Naive B cell (primary cell): Measurements from ENCODE around the gene MPV17L. TPM values are rescaled to one million over a fixed set of nuclear protein-coding genes. Genes with fewer than 3 reads are reported as not detected.
"Not testable (repeated sequence)": the region's sequence is repeated elsewhere in the genome, so short reads cannot be mapped to it uniquely, and the experiment has no call there.

Experiments used
- ATAC-seq, 2 donors: fragments of 150-1000 bp; cut with Tn5 transposase; 2 replicates each; pipeline ENCODE4 v1.10.0; 2021; ENCODE audit warnings: low read depth in 2 of 2, mild to moderate bottlenecking in 2 of 2, moderate library complexity in 2 of 2
- DNase-seq: peaks from one replicate; pipeline ENCODE4 v3.0.0; 2022
- H3K27ac Mint-ChIP-seq, 6 donors: one replicate each; pipeline ENCODE4 v1.8.0; 2020 to 2022; ENCODE audit warnings: mild to moderate bottlenecking in 6 of 6, mixed read lengths in 6 of 6, moderate library complexity in 5 of 6, inconsistent platforms in 2 of 6
- H3K27me3 Mint-ChIP-seq, 3 donors: one replicate each; pipeline ENCODE4 v1.8.0; 2021 to 2022; ENCODE audit warnings: mixed read lengths in 3 of 3, mild to moderate bottlenecking in 1 of 3
- H3K36me3 Mint-ChIP-seq, 2 donors: one replicate each; pipeline ENCODE4 v1.8.0; 2020 to 2022; ENCODE audit warnings: mixed read lengths in 2 of 2, inconsistent platforms in 1 of 2, mild to moderate bottlenecking in 1 of 2
- H3K4me1 Mint-ChIP-seq, 3 donors: one replicate each; pipeline ENCODE4 v1.8.0; 2020 to 2022; ENCODE audit warnings: mixed read lengths in 3 of 3, inconsistent platforms in 1 of 3, mild to moderate bottlenecking in 1 of 3, moderate library complexity in 1 of 3
- H3K4me3 Mint-ChIP-seq, 8 donors: one replicate each; pipeline ENCODE4 v1.8.0; 2020 to 2022; ENCODE audit warnings: mild to moderate bottlenecking in 8 of 8, mixed read lengths in 8 of 8, moderate library complexity in 8 of 8, inconsistent platforms in 2 of 8
- H3K9me3 Mint-ChIP-seq, 7 donors: one replicate each; pipeline ENCODE4 v1.8.0; 2020 to 2022; ENCODE audit warnings: mixed read lengths in 7 of 7, mild to moderate bottlenecking in 5 of 7, inconsistent platforms in 2 of 7, moderate library complexity in 1 of 7
- polyA plus RNA-seq, 6 donors: library from polyadenylated mRNA; unstranded; fragments of 300-500 nt; fragmentation: Illumina TruSeq; gene quantifications; one replicate each; pipeline ENCODE4 v1.2.3, GENCODE V29; 2021; ENCODE audit warnings: low read depth in 6 of 6

MPV17L gene
- polyA plus RNA-seq, 6 donors from 2014 or later: not detected

GRCh38 chr16:15398618-15399316 lies 3.2 kb downstream of the MPV17L start:
- no peak for DNase-seq
- no peak for ATAC-seq
- no peak overlapping the region for H3K27ac Mint-ChIP-seq
- peaks cover 0 to 2% (median 0%) of the 10 kb centered on the region in 7 donors for H3K9me3 Mint-ChIP-seq
- peaks cover 5 to 10% (median 5%) of the 10 kb centered on the region in 3 donors for H3K4me1 Mint-ChIP-seq
- no peaks in the 10 kb centered on the region for H3K36me3 Mint-ChIP-seq
- peak overlapping the region in 1 of 8 donors; percentile 48 for H3K4me3 Mint-ChIP-seq
- H3K27me3 Mint-ChIP-seq: peaks cover 0 to 19% (median 9%) of the 10 kb centered on the region in 3 donors

GRCh38 chr16:15399317-15399716 lies 3.8 kb downstream of the MPV17L start:
- H3K9me3 Mint-ChIP-seq: peaks cover 0 to 2% (median 0%) of the 10 kb centered on the region in 7 donors
- H3K36me3 Mint-ChIP-seq: no peaks in the 10 kb centered on the region
- peaks cover 9 to 16% (median 10%) of the 10 kb centered on the region in 3 donors for H3K4me1 Mint-ChIP-seq
- H3K27me3 Mint-ChIP-seq: peaks cover 0 to 19% (median 8%) of the 10 kb centered on the region in 3 donors
- DNase-seq: no peak
- peak overlapping the region in 1 of 6 donors; percentile 35 for H3K27ac Mint-ChIP-seq
- ATAC-seq: no peak
- no peak overlapping the region for H3K4me3 Mint-ChIP-seq

- H3K4me3 Mint-ChIP-seq, H3K36me3 Mint-ChIP-seq, DNase-seq, H3K27ac Mint-ChIP-seq, H3K9me3 Mint-ChIP-seq, ATAC-seq: not testable (repeated sequence)
- peaks cover 0 to 10% (median 8%) of the 10 kb centered on the region in 3 donors for H3K27me3 Mint-ChIP-seq
- peaks cover 9 to 20% (median 10%) of the 10 kb centered on the region in 3 donors for H3K4me1 Mint-ChIP-seq
Observed at GRCh38 chr16:15400314-15400713, 4.8 kb downstream of the MPV17L start.

GRCh38 chr16:15401972-15402371 lies 6.4 kb downstream of the MPV17L start:
- H3K9me3 Mint-ChIP-seq: no peaks in the 10 kb centered on the region
- DNase-seq (no peak), ATAC-seq (no peak)
- no peaks in the 10 kb centered on the region for H3K36me3 Mint-ChIP-seq
- H3K27ac Mint-ChIP-seq: peak overlapping the region in 1 of 6 donors; percentile 6
- peaks cover 0 to 5% (median 5%) of the 10 kb centered on the region in 3 donors for H3K27me3 Mint-ChIP-seq
- no peak overlapping the region for H3K4me3 Mint-ChIP-seq
- peaks cover 9 to 17% (median 10%) of the 10 kb centered on the region in 3 donors for H3K4me1 Mint-ChIP-seq

- ATAC-seq (no peak), DNase-seq (no peak)
- Mint-ChIP-seq H3K27ac (peak overlapping the region in 2 of 6 donors; percentile 20 to 42), H3K36me3 (no peaks in the 10 kb centered on the region), H3K4me3 (peak overlapping the region in 2 of 8 donors; percentile 70 to 85), H3K9me3 (no peaks in the 10 kb centered on the region), H3K27me3 (no peaks in the 10 kb centered on the region), H3K4me1 (peaks cover 9 to 17% (median 10%) of the 10 kb centered on the region in 3 donors)
Observed at GRCh38 chr16:15403392-15403995, 7.9 kb downstream of the MPV17L start.

- not testable (repeated sequence) for ATAC-seq, H3K36me3 Mint-ChIP-seq, H3K9me3 Mint-ChIP-seq, DNase-seq, H3K27me3 Mint-ChIP-seq
- Mint-ChIP-seq H3K27ac (peak overlapping the region in 1 of 6 donors; percentile 10), H3K4me1 (peaks cover 9 to 17% (median 10%) of the 10 kb centered on the region in 3 donors), H3K4me3 (peak overlapping the region in 1 of 8 donors; percentile 33)
Observed at GRCh38 chr16:15404091-15404490, 8.5 kb downstream of the MPV17L start.

GRCh38 chr16:15404792-15405191 lies 9.2 kb downstream of the MPV17L start:
- H3K9me3 Mint-ChIP-seq: no peaks in the 10 kb centered on the region
- ATAC-seq: no peak
- H3K4me1 Mint-ChIP-seq: peaks cover 9 to 17% (median 10%) of the 10 kb centered on the region in 3 donors
- no peaks in the 10 kb centered on the region for H3K27me3 Mint-ChIP-seq
- no peak overlapping the region for H3K27ac Mint-ChIP-seq
- no peak overlapping the region for H3K4me3 Mint-ChIP-seq
- no peaks in the 10 kb centered on the region for H3K36me3 Mint-ChIP-seq
- no peak for DNase-seq

GRCh38 chr16:15407756-15408155 lies 12.2 kb downstream of the MPV17L start:
- not testable (repeated sequence) for H3K9me3 Mint-ChIP-seq, H3K27me3 Mint-ChIP-seq, DNase-seq, H3K36me3 Mint-ChIP-seq, ATAC-seq, H3K4me3 Mint-ChIP-seq, H3K27ac Mint-ChIP-seq
- H3K4me1 Mint-ChIP-seq: peaks cover 9 to 17% (median 10%) of the 10 kb centered on the region in 3 donors

GRCh38 chr16:15409476-15409875 lies 13.9 kb downstream of the MPV17L start:
- not testable (repeated sequence) for DNase-seq, H3K36me3 Mint-ChIP-seq, ATAC-seq, H3K4me1 Mint-ChIP-seq, H3K9me3 Mint-ChIP-seq, H3K27me3 Mint-ChIP-seq
- Mint-ChIP-seq H3K27ac (peak overlapping the region in 1 of 6 donors; percentile 83), H3K4me3 (peak overlapping the region in 1 of 8 donors; percentile 39)

GRCh38 chr16:15415511-15415985 lies 20.0 kb downstream of the MPV17L start:
- Mint-ChIP-seq H3K36me3 (no peaks in the 10 kb centered on the region), H3K27me3 (peaks cover 0 to 8% (median 0%) of the 10 kb centered on the region in 3 donors), H3K4me3 (no peak overlapping the region), H3K9me3 (peaks cover 0 to 2% (median 0%) of the 10 kb centered on the region in 7 donors), H3K4me1 (no peaks in the 10 kb centered on the region), H3K27ac (no peak overlapping the region)
- no peak for ATAC-seq
- no peak for DNase-seq

GRCh38 chr16:15417197-15417596 lies 21.6 kb downstream of the MPV17L start:
- Mint-ChIP-seq H3K27ac (no peak overlapping the region), H3K36me3 (no peaks in the 10 kb centered on the region), H3K4me3 (no peak overlapping the region), H3K9me3 (peaks cover 0 to 2% (median 0%) of the 10 kb centered on the region in 7 donors), H3K27me3 (peaks cover 0 to 8% (median 8%) of the 10 kb centered on the region in 3 donors), H3K4me1 (no peaks in the 10 kb centered on the region)
- DNase-seq: no peak
- no peak for ATAC-seq

GRCh38 chr16:15418206-15418605 lies 22.7 kb downstream of the MPV17L start:
- DNase-seq: no peak
- no peaks in the 10 kb centered on the region for H3K4me1 Mint-ChIP-seq
- H3K9me3 Mint-ChIP-seq: peaks cover 0 to 2% (median 0%) of the 10 kb centered on the region in 7 donors
- no peak overlapping the region for H3K4me3 Mint-ChIP-seq
- ATAC-seq: no peak
- no peaks in the 10 kb centered on the region for H3K36me3 Mint-ChIP-seq
- no peak overlapping the region for H3K27ac Mint-ChIP-seq
- H3K27me3 Mint-ChIP-seq: peaks cover 0 to 8% (median 8%) of the 10 kb centered on the region in 3 donors

- H3K27ac Mint-ChIP-seq: peak overlapping the region in 1 of 6 donors; percentile 20
- peaks cover 11 to 26% (median 20%) of the 10 kb centered on the region in 3 donors for H3K27me3 Mint-ChIP-seq
- DNase-seq, ATAC-seq, H3K4me1 Mint-ChIP-seq, H3K4me3 Mint-ChIP-seq, H3K9me3 Mint-ChIP-seq, H3K36me3 Mint-ChIP-seq: not testable (repeated sequence)
Observed at GRCh38 chr16:15421696-15422095, 26.1 kb downstream of the MPV17L start.

GRCh38 chr16:15422222-15422621 lies 26.7 kb downstream of the MPV17L start:
- H3K27me3 Mint-ChIP-seq: peaks cover 11 to 27% (median 20%) of the 10 kb centered on the region in 3 donors
- no peak for DNase-seq
- no peak overlapping the region for H3K4me3 Mint-ChIP-seq
- no peak overlapping the region for H3K27ac Mint-ChIP-seq
- no peaks in the 10 kb centered on the region for H3K4me1 Mint-ChIP-seq
- H3K36me3 Mint-ChIP-seq: no peaks in the 10 kb centered on the region
- H3K9me3 Mint-ChIP-seq: peaks cover 0 to 2% (median 0%) of the 10 kb centered on the region in 7 donors
- no peak for ATAC-seq
